SH-SY5Y (cell line): Measurements from ENCODE around the gene ETFA.

ENCODE experiments used
- GATA2 ChIP-seq: IDR thresholded peaks from 2 replicates; pipeline ENCODE4 v1.6.1; 2011; ENCODE audit warnings: mild to moderate bottlenecking, low read depth, low read length
- GATA3 ChIP-seq: IDR thresholded peaks from 2 replicates; pipeline ENCODE4 v1.6.1; 2011; ENCODE audit warnings: low read depth, mild to moderate bottlenecking, low read length, moderate library complexity

DNA sequence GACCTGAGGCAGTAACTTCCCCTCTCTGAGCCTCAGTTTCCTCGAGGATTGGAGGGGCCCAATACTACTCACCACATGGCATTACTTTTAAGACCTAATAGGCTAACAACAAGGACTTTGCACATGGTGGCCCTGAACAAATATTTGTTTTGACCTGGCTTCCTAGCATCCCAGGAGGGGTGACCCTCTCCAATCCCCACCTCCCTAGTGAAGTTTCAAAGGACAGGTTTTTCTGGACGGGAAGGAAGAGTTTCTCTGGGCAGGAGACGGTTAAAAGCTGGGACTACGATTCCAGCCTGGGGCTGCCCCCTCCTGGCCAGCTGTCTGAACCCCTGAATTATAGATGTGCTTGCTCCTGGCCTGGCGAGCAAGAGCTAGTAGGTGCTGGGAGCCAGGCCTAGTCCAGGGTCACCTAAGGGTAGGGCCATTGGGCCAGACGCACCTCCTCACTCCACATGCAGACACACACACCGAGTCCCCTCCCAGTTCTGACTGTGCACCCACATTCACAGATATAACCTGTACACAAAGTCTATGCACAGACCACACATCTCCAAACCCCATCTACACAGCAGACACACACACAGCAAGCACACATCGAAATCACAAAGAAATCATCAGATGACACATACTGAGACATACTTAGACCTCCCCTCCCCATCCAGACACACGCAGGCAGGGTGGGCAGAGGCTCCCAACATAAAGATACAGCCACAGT is 22.6 kb upstream of the ETFA start:
- no peak for TF ChIP-seq GATA2
- TF ChIP-seq GATA3, result no peak
